ENCODE measurements around the gene BTN1A1.
"Not testable (repeated sequence)": the region's sequence is repeated elsewhere in the genome, so short reads cannot be mapped to it uniquely, and the experiment has no call there.

The BTN1A1 gene

GRCh38 chr6:26500102-26500501 lies at the start of gene BTN1A1:
TSS of gene BTN1A1 (plus strand) at chr6:26500303. CDS start at chr6:26501287, 984 bp downstream.
- no peak for DNase-seq

GRCh38 chr6:26452631-26453235 lies 47.4 kb upstream of the BTN1A1 start:
- no peak for DNase-seq

- DNase-seq, result no peak
Measured at GRCh38 chr6:26454631-26455030, 45.5 kb upstream of the BTN1A1 start.

- DNase-seq, result no peak
Measured at GRCh38 chr6:26455357-26455970, 44.6 kb upstream of the BTN1A1 start.

- no peak for DNase-seq
Measured at GRCh38 chr6:26457264-26457805, 42.8 kb upstream of the BTN1A1 start.

- DNase-seq, result peak; percentile 42
Measured at GRCh38 chr6:26457806-26458688, 42.1 kb upstream of the BTN1A1 start, which contains the start of gene BTN2A1. TSS of gene BTN2A1 (plus strand) at chr6:26457955. CDS start at chr6:26458637, 682 bp downstream.

- no peak for DNase-seq
Measured at GRCh38 chr6:26459023-26459810, 40.9 kb upstream of the BTN1A1 start.

- DNase-seq, result not testable (repeated sequence)
Measured at GRCh38 chr6:26461353-26461752, 38.8 kb upstream of the BTN1A1 start.

- DNase-seq, result no peak
Measured at GRCh38 chr6:26464014-26464413, 36.1 kb upstream of the BTN1A1 start.

- no peak for DNase-seq
Measured at GRCh38 chr6:26464416-26465131, 35.5 kb upstream of the BTN1A1 start.

GRCh38 chr6:26465776-26466175 lies 34.3 kb upstream of the BTN1A1 start:
- no peak for DNase-seq

- DNase-seq, result no peak
Measured at GRCh38 chr6:26468829-26469228, 31.3 kb upstream of the BTN1A1 start.

GRCh38 chr6:26470643-26471042 lies 29.5 kb upstream of the BTN1A1 start:
- DNase-seq, result no peak

GRCh38 chr6:26471970-26472369 lies 28.1 kb upstream of the BTN1A1 start:
- DNase-seq, result no peak

- DNase-seq, result no peak
Measured at GRCh38 chr6:26472549-26473290, 27.4 kb upstream of the BTN1A1 start.

- no peak for DNase-seq
Measured at GRCh38 chr6:26473429-26473757, 26.7 kb upstream of the BTN1A1 start.

GRCh38 chr6:26473758-26474438 lies 26.2 kb upstream of the BTN1A1 start:
- peak; percentile 94 for DNase-seq

GRCh38 chr6:26474439-26474881 lies 25.6 kb upstream of the BTN1A1 start:
- DNase-seq, result no peak

GRCh38 chr6:26475823-26476729 lies 24.0 kb upstream of the BTN1A1 start:
- no peak for DNase-seq

- DNase-seq, result no peak
Measured at GRCh38 chr6:26476896-26477295, 23.2 kb upstream of the BTN1A1 start.
